SK-N-SH treated with all-trans-retinoic acid at 6 μM for 48 hours (cell line): Measurements from ENCODE around the gene ACAD9.

ENCODE experiments used
- ATAC-seq: fragments of 200-7000 bp; cut with Tn5 transposase; 3 replicates; pipeline ENCODE4 v1.9.1; 2020; ENCODE audit warnings: mild to moderate bottlenecking, moderate library complexity
- ARNTL ChIP-seq: fragments of 450-650 bp; formaldehyde crosslinking; IDR thresholded peaks from 2 replicates; pipeline ENCODE4 v1.5.0; 2020; ENCODE audit warnings: low read depth, mild to moderate bottlenecking, moderate library complexity, borderline replicate concordance
- BACH2 ChIP-seq: fragments of 250-450 bp; sonication (Bioruptor Pico); IDR thresholded peaks from 2 replicates; pipeline ENCODE4 v1.9.0; 2021; ENCODE audit warnings: mild to moderate bottlenecking, borderline replicate concordance
- ESRRG ChIP-seq: fragments of 250-450 bp; sonication (Bioruptor Pico); IDR thresholded peaks from 2 replicates; pipeline ENCODE4 v1.6.1; 2021; ENCODE audit warnings: mild to moderate bottlenecking
- GLIS3 ChIP-seq: fragments of 250-450 bp; sonication (Bioruptor Pico); IDR thresholded peaks from 2 replicates; pipeline ENCODE4 v1.5.0; 2020; ENCODE audit warnings: mild to moderate bottlenecking, moderate library complexity
- ISL1 ChIP-seq: fragments of 250-450 bp; sonication (Bioruptor Pico); IDR thresholded peaks from 2 replicates; pipeline ENCODE4 v2.1.2; 2022; ENCODE audit warnings: mild to moderate bottlenecking, moderate library complexity
- OSR1 ChIP-seq: fragments of 250-450 bp; sonication (Bioruptor Pico); IDR thresholded peaks from 2 replicates; pipeline ENCODE4 v1.8.0; 2022; ENCODE audit warnings: moderate library complexity, mild to moderate bottlenecking, inconsistent platforms
- PPARA ChIP-seq: fragments of 250-450 bp; sonication (Bioruptor Pico); IDR thresholded peaks from 2 replicates; pipeline ENCODE4 v1.5.0; 2020; ENCODE audit warnings: mild to moderate bottlenecking, borderline replicate concordance
- SNAI2 ChIP-seq: fragments of 250-450 bp; sonication (Bioruptor Pico); IDR thresholded peaks from 2 replicates; pipeline ENCODE4 v1.5.0; 2020; ENCODE audit warnings: mild to moderate bottlenecking, moderate library complexity
- TCF4 ChIP-seq: fragments of 250-450 bp; sonication (Bioruptor Pico); IDR thresholded peaks from 2 replicates; pipeline ENCODE4 v1.8.0; 2021; ENCODE audit warnings: mild to moderate bottlenecking, moderate library complexity, borderline replicate concordance
- ZC3H10 ChIP-seq: fragments of 250-450 bp; sonication (Bioruptor Pico); IDR thresholded peaks from 2 replicates; pipeline ENCODE4 v1.5.1; 2021; ENCODE audit warnings: mild to moderate bottlenecking, moderate library complexity
- ZFP3 ChIP-seq: fragments of 250-450 bp; sonication (Bioruptor Pico); IDR thresholded peaks from 2 replicates; pipeline ENCODE4 v1.5.0; 2020; ENCODE audit warnings: mild to moderate bottlenecking, moderate library complexity
- ZFP30 ChIP-seq: fragments of 450-650 bp; formaldehyde crosslinking; IDR thresholded peaks from 2 replicates; pipeline ENCODE4 v1.5.0; 2022; ENCODE audit warnings: mild to moderate bottlenecking, moderate library complexity
- ZNF70 ChIP-seq: fragments of 450-650 bp; formaldehyde crosslinking; IDR thresholded peaks from 2 replicates; pipeline ENCODE4 v1.5.0; 2020; ENCODE audit warnings: mild to moderate bottlenecking, moderate library complexity
- ZNF8 ChIP-seq: fragments of 450-650 bp; formaldehyde crosslinking; IDR thresholded peaks from 2 replicates; pipeline ENCODE4 v1.5.0; 2020; ENCODE audit warnings: mild to moderate bottlenecking, moderate library complexity
- TF ChIP-seq, protein P1 (sequence below): fragments of 250-450 bp; sonication (Bioruptor Pico); IDR thresholded peaks from 2 replicates; pipeline ENCODE4 v1.8.0; 2020; ENCODE audit warnings: mild to moderate bottlenecking, moderate library complexity, borderline replicate concordance
- TF ChIP-seq, protein P2 (sequence below): fragments of 250-450 bp; sonication (Bioruptor Pico); IDR thresholded peaks from 2 replicates; pipeline ENCODE4 v1.5.1; 2021; ENCODE audit warnings: mild to moderate bottlenecking, moderate library complexity
- TF ChIP-seq, protein P3 (sequence below): fragments of 250-450 bp; sonication (Bioruptor Pico); IDR thresholded peaks from 2 replicates; pipeline ENCODE4 v1.8.0; 2021; ENCODE audit warnings: low read depth, mild to moderate bottlenecking, moderate library complexity, borderline replicate concordance
- TF ChIP-seq, protein P4 (sequence below): fragments of 250-450 bp; sonication (Bioruptor Pico); IDR thresholded peaks from 2 replicates; pipeline ENCODE4 v1.5.0; 2020; ENCODE audit warnings: mild to moderate bottlenecking, moderate library complexity
- TF ChIP-seq, protein P5 (sequence below): fragments of 250-450 bp; sonication (Bioruptor Pico); IDR thresholded peaks from 2 replicates; pipeline ENCODE4 v1.5.1; 2020; ENCODE audit warnings: low read depth, mild to moderate bottlenecking, moderate library complexity

The ACAD9 gene

DNA sequence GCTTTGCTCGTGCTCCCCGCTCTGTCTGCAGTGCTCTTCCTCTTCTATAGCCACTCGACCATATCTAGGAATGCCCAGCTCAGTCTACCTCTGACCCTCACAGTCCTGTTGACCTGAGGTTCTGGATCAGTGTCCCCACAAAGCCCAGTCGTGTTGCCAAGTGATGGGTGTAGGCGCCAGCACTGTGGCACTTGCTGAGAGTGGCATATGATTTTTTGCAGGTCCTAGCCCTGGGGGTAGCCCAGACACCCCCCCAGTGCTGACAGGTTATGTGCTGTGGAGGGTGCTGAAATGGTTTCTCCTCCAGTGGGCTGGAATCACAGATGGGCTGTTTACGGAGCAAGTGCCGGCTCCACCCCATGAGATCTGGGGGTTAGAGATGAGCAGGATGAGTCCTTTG, 32.5 kb downstream of the ACAD9 start:
- ATAC-seq: no peak
- TF ChIP-seq ARNTL (CRISPR knock-in tag) (no peak), ZNF8 (CRISPR knock-in tag) (no peak), ISL1 (CRISPR knock-in tag) (no peak), TCF4 (no peak)
- TF ChIP-seq, protein P1, sequence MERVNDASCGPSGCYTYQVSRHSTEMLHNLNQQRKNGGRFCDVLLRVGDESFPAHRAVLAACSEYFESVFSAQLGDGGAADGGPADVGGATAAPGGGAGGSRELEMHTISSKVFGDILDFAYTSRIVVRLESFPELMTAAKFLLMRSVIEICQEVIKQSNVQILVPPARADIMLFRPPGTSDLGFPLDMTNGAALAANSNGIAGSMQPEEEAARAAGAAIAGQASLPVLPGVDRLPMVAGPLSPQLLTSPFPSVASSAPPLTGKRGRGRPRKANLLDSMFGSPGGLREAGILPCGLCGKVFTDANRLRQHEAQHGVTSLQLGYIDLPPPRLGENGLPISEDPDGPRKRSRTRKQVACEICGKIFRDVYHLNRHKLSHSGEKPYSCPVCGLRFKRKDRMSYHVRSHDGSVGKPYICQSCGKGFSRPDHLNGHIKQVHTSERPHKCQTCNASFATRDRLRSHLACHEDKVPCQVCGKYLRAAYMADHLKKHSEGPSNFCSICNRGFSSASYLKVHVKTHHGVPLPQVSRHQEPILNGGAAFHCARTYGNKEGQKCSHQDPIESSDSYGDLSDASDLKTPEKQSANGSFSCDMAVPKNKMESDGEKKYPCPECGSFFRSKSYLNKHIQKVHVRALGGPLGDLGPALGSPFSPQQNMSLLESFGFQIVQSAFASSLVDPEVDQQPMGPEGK (CRISPR knock-in tag): no peak

DNA sequence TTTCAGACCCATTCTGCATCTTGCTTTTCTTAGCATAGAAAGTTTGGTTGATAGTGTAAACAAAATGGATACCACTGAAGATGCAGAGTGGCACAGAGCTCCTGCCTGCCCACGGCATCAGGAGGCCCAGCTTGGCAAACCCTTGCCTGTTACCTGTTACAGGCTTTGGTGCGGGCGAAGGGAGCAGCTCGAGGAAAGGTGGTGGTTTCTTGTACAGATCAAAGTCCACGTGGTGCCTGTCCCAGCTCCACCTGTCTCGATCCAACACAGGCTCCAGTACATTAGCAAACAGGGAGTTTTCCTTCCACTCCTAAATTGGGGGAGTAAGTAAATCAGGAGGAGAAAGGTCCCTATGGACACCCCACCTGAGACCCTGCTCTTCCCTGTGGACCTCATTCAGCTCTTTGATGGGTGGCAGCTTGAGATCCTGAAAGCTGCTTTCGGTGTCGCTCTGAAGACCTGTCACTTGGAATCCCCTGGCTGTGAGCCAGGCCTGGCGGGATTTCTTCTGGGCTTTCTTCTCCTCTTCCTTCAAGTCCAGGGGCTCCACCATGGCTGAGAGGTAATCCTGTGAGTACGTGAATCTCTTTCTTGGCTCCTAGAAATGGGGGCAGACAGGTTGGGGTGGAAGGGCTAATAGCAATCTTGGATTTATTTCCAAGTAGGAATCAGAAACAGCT, 35.7 kb downstream of the ACAD9 start:
- no peak for ATAC-seq

More for the DNA sequence above, 35.7 kb downstream of the ACAD9 start:
- no peak for TF ChIP-seq ZNF70 (CRISPR knock-in tag)
- TF ChIP-seq, protein P2, sequence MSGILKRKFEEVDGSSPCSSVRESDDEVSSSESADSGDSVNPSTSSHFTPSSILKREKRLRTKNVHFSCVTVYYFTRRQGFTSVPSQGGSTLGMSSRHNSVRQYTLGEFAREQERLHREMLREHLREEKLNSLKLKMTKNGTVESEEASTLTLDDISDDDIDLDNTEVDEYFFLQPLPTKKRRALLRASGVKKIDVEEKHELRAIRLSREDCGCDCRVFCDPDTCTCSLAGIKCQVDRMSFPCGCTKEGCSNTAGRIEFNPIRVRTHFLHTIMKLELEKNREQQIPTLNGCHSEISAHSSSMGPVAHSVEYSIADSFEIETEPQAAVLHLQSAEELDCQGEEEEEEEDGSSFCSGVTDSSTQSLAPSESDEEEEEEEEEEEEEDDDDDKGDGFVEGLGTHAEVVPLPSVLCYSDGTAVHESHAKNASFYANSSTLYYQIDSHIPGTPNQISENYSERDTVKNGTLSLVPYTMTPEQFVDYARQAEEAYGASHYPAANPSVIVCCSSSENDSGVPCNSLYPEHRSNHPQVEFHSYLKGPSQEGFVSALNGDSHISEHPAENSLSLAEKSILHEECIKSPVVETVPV (CRISPR knock-in tag): no peak
- TF ChIP-seq, protein P3, sequence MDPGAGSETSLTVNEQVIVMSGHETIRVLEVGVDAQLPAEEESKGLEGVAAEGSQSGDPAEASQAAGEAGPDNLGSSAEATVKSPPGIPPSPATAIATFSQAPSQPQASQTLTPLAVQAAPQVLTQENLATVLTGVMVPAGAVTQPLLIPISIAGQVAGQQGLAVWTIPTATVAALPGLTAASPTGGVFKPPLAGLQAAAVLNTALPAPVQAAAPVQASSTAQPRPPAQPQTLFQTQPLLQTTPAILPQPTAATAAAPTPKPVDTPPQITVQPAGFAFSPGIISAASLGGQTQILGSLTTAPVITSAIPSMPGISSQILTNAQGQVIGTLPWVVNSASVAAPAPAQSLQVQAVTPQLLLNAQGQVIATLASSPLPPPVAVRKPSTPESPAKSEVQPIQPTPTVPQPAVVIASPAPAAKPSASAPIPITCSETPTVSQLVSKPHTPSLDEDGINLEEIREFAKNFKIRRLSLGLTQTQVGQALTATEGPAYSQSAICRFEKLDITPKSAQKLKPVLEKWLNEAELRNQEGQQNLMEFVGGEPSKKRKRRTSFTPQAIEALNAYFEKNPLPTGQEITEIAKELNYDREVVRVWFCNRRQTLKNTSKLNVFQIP (CRISPR knock-in tag): no peak
- no peak for TF ChIP-seq BACH2 (CRISPR knock-in tag)
- no peak for TF ChIP-seq SNAI2
- TF ChIP-seq, protein P4, sequence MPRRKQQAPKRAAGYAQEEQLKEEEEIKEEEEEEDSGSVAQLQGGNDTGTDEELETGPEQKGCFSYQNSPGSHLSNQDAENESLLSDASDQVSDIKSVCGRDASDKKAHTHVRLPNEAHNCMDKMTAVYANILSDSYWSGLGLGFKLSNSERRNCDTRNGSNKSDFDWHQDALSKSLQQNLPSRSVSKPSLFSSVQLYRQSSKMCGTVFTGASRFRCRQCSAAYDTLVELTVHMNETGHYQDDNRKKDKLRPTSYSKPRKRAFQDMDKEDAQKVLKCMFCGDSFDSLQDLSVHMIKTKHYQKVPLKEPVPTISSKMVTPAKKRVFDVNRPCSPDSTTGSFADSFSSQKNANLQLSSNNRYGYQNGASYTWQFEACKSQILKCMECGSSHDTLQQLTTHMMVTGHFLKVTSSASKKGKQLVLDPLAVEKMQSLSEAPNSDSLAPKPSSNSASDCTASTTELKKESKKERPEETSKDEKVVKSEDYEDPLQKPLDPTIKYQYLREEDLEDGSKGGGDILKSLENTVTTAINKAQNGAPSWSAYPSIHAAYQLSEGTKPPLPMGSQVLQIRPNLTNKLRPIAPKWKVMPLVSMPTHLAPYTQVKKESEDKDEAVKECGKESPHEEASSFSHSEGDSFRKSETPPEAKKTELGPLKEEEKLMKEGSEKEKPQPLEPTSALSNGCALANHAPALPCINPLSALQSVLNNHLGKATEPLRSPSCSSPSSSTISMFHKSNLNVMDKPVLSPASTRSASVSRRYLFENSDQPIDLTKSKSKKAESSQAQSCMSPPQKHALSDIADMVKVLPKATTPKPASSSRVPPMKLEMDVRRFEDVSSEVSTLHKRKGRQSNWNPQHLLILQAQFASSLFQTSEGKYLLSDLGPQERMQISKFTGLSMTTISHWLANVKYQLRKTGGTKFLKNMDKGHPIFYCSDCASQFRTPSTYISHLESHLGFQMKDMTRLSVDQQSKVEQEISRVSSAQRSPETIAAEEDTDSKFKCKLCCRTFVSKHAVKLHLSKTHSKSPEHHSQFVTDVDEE (CRISPR knock-in tag): no peak
- TF ChIP-seq PPARA (CRISPR knock-in tag): no peak
- TF ChIP-seq ZFP30 (CRISPR knock-in tag): no peak
- TF ChIP-seq, protein P5, sequence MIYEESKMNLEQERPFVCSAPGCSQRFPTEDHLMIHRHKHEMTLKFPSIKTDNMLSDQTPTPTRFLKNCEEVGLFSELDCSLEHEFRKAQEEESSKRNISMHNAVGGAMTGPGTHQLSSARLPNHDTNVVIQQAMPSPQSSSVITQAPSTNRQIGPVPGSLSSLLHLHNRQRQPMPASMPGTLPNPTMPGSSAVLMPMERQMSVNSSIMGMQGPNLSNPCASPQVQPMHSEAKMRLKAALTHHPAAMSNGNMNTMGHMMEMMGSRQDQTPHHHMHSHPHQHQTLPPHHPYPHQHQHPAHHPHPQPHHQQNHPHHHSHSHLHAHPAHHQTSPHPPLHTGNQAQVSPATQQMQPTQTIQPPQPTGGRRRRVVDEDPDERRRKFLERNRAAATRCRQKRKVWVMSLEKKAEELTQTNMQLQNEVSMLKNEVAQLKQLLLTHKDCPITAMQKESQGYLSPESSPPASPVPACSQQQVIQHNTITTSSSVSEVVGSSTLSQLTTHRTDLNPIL: no peak
- TF ChIP-seq ZFP3 (CRISPR knock-in tag): no peak
- TF ChIP-seq, protein P1 (CRISPR knock-in tag): no peak
- no peak for TF ChIP-seq TCF4
- TF ChIP-seq OSR1 (CRISPR knock-in tag): no peak
- TF ChIP-seq ZC3H10 (CRISPR knock-in tag): no peak
- no peak for TF ChIP-seq ISL1 (CRISPR knock-in tag)
- TF ChIP-seq ESRRG (CRISPR knock-in tag): no peak
- TF ChIP-seq GLIS3 (CRISPR knock-in tag): no peak
